Measurements from ENCODE around the gene NTMT1.

The NTMT1 gene

DNA sequence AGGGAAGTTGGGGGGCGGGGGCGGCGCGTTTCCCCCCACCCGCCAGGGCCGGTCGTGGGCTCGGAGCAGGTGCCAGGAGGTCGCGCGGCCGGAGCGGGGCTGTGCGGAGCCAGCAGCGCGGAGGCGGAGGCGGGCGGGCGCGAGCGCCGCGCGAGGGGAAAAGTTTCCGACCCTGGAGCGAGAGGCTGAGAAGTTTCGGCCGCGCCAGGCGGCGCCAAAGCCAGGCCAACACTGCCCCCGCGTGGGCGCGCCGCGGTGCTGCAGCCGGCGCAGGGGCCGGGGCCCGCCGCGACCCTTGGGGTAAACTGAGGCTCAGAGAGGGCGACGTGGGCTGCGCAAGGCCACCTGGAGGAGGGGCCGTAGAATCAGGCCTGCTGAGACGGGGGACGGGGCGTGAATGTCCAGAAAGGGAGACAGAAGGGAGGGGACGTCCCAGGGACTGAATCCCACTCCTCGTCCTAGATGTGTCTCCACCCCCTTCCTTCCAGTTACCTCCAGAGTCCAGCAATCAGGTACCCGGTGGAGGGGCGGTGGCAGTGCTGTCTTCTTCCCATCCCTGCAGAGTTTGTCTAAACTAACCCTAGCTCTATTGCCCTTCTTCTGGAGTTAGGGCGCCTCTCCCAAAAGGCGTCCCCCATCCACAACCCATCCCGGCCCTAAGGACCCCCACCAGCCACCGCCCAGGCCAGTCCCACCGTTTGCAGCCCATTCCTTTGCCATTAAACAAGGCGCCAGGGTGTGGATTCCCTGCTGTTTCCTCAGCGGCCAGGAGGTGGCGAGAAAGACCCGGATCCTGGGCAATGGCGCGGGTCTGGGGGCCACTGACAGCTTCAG is 15.3 kb upstream of the NTMT1 start:
- Histone ChIP-seq H3K4me2 (peak overlapping the region; percentile 92 to 99 (median 97)), H3K27me3 (no peaks in the 10 kb centered on the region), H3K4me1 (peaks cover 73 to 95% (median 93%) of the 10 kb centered on the region in 10 experiments), H3K9ac (peak overlapping the region; percentile 68 to 86 (median 82)), H3K36me3 (no peaks in the 10 kb centered on the region), H3K9me3 (replicated peaks in 1 of 11) (no peaks in the 10 kb centered on the region), H4K20me1 (no peaks in the 10 kb centered on the region), H3K27ac (peak overlapping the region; percentile 67 to 82 (median 75)), H3K4me3 (peak overlapping the region; percentile 59 to 77 (median 66))
- no peak for TF ChIP-seq Cebpa-rat (IDR thresholded peaks at IDR 0.05)

GRCh38 chr9:129611307-129611800 is 14.6 kb upstream of the NTMT1 start:
- Histone ChIP-seq H3K9ac (peak overlapping the region in 10 of 11 experiments; percentile 68 to 86 (median 82); a peak in 18 of 22 replicates), H3K4me2 (peak overlapping the region; percentile 92 to 99 (median 97)), H3K36me3 (no peaks in the 10 kb centered on the region), H3K4me3 (peak overlapping the region in 6 of 10 experiments; percentile 59 to 72 (median 64); a peak in 11 of 20 replicates), H3K9me3 (replicated peaks in 1 of 11) (no peaks in the 10 kb centered on the region), H3K27me3 (no peaks in the 10 kb centered on the region), H4K20me1 (no peaks in the 10 kb centered on the region), H3K27ac (peak overlapping the region in 4 of 11 experiments; percentile 5 to 82 (median 72); a peak in 2 of 22 replicates), H3K4me1 (peaks cover 68 to 92% (median 86%) of the 10 kb centered on the region in 10 experiments)
- no peak for TF ChIP-seq Cebpa-rat (IDR thresholded peaks at IDR 0.05)

DNA sequence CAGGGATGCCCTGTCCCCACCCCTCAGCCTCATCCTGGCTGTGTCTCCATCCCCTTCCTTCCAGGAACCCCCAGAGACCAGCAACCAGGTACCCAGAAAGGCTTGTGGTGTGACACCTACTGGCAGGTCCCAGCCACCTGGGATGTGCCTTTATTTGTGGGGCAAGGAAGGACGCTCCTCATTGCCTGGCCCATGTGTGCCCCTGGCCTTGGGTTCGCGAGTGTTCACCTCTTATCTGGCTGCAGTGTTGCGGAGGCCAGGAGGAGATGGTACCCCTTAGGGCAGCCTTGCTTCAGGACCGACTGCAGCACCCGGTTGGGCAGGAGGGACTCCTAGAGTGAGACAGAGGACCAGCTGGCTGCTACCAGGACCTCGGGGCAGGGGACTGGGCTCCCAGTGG is 13.8 kb upstream of the NTMT1 start:
- H3K4me3 ChIP-seq, result no peak overlapping the region
- H3K4me2 ChIP-seq, result peak overlapping the region; percentile 92 to 99 (median 97); a peak in 21 of 22 replicates
- H4K20me1 ChIP-seq, result no peaks in the 10 kb centered on the region
- H3K36me3 ChIP-seq, result no peaks in the 10 kb centered on the region
- no peaks in the 10 kb centered on the region for H3K27me3 ChIP-seq
- no peak for TF ChIP-seq Cebpa-rat (IDR thresholded peaks at IDR 0.05)
- H3K9ac ChIP-seq, result peak overlapping the region in 5 of 11 experiments; percentile 29 to 81 (median 61); a peak in 8 of 22 replicates
- no peaks in the 10 kb centered on the region for H3K9me3 ChIP-seq (replicated peaks in 1 of 11)
- H3K4me1 ChIP-seq, result peaks cover 60 to 84% (median 79%) of the 10 kb centered on the region in 10 experiments
- peak overlapping the region in 5 of 11 experiments; percentile 2 to 74 (median 26); a peak in 6 of 22 replicates for H3K27ac ChIP-seq

GRCh38 chr9:129612815-129613519 is 13.0 kb upstream of the NTMT1 start:
- no peaks in the 10 kb centered on the region for H3K36me3 ChIP-seq
- no peak for TF ChIP-seq Cebpa-rat (IDR thresholded peaks at IDR 0.05)
- H3K9ac ChIP-seq, result peak overlapping the region in 10 of 11 experiments; percentile 12 to 74 (median 40); a peak in 14 of 22 replicates
- H3K27me3 ChIP-seq, result no peaks in the 10 kb centered on the region
- peak overlapping the region in 9 of 11 experiments; percentile 30 to 74 (median 53); a peak in 16 of 22 replicates for H3K27ac ChIP-seq
- H3K4me1 ChIP-seq, result peaks cover 52 to 76% (median 70%) of the 10 kb centered on the region in 10 experiments
- H3K4me3 ChIP-seq, result peak overlapping the region in 2 of 10 experiments; percentile 39 to 42; a peak in 3 of 20 replicates
- no peaks in the 10 kb centered on the region for H3K9me3 ChIP-seq (replicated peaks in 1 of 11)
- peak overlapping the region; percentile 67 to 99 (median 96) for H3K4me2 ChIP-seq
- H4K20me1 ChIP-seq, result no peaks in the 10 kb centered on the region

DNA sequence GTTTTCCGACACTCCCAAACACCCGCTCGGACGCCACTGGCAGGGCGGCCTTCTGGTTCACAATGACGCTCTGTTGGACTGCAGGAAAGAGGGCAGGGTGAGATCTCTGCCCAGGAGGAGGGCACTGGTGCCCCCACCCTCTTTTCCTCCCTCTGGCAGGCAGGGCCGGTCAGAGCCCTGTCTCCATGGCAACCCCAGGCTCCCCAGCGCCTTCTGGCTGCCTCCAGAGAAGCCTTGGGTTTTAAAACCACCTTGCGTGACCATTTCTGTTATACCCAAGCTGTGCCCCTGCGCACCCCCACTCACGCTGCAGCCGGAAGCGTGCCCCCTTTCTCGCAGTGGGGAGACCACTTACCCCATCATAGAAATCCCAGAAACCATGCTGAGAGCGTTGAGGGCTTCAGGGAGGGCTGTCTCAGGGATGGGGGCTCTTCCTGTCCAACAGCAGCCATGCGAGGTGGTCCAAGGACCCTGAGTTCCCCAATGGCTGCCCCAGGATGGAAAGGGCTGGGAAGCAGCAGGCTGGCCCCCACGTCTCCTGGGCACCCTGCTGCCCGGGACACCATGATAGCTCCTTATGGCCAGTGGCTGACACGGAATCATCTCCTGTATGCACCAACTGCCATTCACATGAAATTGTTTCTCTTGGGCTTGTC is 12.3 kb upstream of the NTMT1 start:
- H3K9ac ChIP-seq, result peak overlapping the region; percentile 4 to 74 (median 38); a peak in 16 of 22 replicates
- peak overlapping the region in 9 of 11 experiments; percentile 30 to 74 (median 53); a peak in 14 of 22 replicates for H3K27ac ChIP-seq
- H3K4me1 ChIP-seq, result peaks cover 45 to 69% (median 63%) of the 10 kb centered on the region in 10 experiments
- H3K9me3 ChIP-seq (replicated peaks in 1 of 11), result no peaks in the 10 kb centered on the region
- no peak for TF ChIP-seq Cebpa-rat (IDR thresholded peaks at IDR 0.05)
- peak overlapping the region; percentile 67 to 99 (median 96) for H3K4me2 ChIP-seq
- H3K4me3 ChIP-seq, result peak overlapping the region in 4 of 10 experiments; percentile 18 to 42 (median 35); a peak in 5 of 20 replicates
- H3K27me3 ChIP-seq, result no peaks in the 10 kb centered on the region
- H4K20me1 ChIP-seq, result no peaks in the 10 kb centered on the region
- no peaks in the 10 kb centered on the region for H3K36me3 ChIP-seq

- H3K4me1 ChIP-seq, result peaks cover 34 to 63% (median 57%) of the 10 kb centered on the region in 10 experiments
- TF ChIP-seq Cebpa-rat (IDR thresholded peaks at IDR 0.05), result no peak
- peaks cover 0 to 11% (median 8%) of the 10 kb centered on the region in 11 experiments; a peak in 17 of 22 replicates for H3K27me3 ChIP-seq
- H3K4me3 ChIP-seq, result no peak overlapping the region
- H3K9ac ChIP-seq, result no peak overlapping the region
- no peaks in the 10 kb centered on the region for H3K36me3 ChIP-seq
- H3K9me3 ChIP-seq (replicated peaks in 1 of 11), result no peaks in the 10 kb centered on the region
- H3K4me2 ChIP-seq, result peak overlapping the region in 9 of 11 experiments; percentile 92 to 99 (median 96); a peak in 16 of 22 replicates
- no peaks in the 10 kb centered on the region for H4K20me1 ChIP-seq
- no peak overlapping the region for H3K27ac ChIP-seq
Measured at GRCh38 chr9:129614932-129615331, 11.0 kb upstream of the NTMT1 start.

GRCh38 chr9:129615407-129616285 is 10.3 kb upstream of the NTMT1 start:
- H3K27me3 ChIP-seq, result peaks cover 2 to 18% (median 15%) of the 10 kb centered on the region in 11 experiments; a peak in 20 of 22 replicates
- peaks cover 38 to 68% (median 62%) of the 10 kb centered on the region in 10 experiments for H3K4me1 ChIP-seq
- no peaks in the 10 kb centered on the region for H3K36me3 ChIP-seq
- no peak overlapping the region for H3K9ac ChIP-seq
- no peak overlapping the region for H3K27ac ChIP-seq
- H3K9me3 ChIP-seq (replicated peaks in 1 of 11), result no peaks in the 10 kb centered on the region
- H3K4me2 ChIP-seq, result peak overlapping the region in 6 of 11 experiments; percentile 92 to 98 (median 96); a peak in 7 of 22 replicates
- H3K4me3 ChIP-seq, result no peak overlapping the region
- no peaks in the 10 kb centered on the region for H4K20me1 ChIP-seq
- no peak for TF ChIP-seq Cebpa-rat (IDR thresholded peaks at IDR 0.05)
